Sigmoid colon (tissue), 4 donors: ENCODE results near the gene GSC2.

Source experiments
- POLR2AphosphoS5 ChIP-seq, 4 donors: sonication (generic); formaldehyde crosslinking; IDR thresholded peaks; one replicate each; pipeline ENCODE4 v1.6.1; 2017; ENCODE audit warnings: antibody characterized with exemption in 4 of 4
- TF ChIP-seq, protein P1 (sequence below), 4 experiments: fragments of 450-650 bp in 3 of 4; fragments of 200-600 bp in 1 of 4; IDR thresholded peaks; one replicate each; pipeline ENCODE4 v1.5.1; 2016 to 2019; ENCODE audit warnings: antibody characterized with exemption in 4 of 4, mild to moderate bottlenecking in 3 of 4, moderate library complexity in 2 of 4

DNA sequence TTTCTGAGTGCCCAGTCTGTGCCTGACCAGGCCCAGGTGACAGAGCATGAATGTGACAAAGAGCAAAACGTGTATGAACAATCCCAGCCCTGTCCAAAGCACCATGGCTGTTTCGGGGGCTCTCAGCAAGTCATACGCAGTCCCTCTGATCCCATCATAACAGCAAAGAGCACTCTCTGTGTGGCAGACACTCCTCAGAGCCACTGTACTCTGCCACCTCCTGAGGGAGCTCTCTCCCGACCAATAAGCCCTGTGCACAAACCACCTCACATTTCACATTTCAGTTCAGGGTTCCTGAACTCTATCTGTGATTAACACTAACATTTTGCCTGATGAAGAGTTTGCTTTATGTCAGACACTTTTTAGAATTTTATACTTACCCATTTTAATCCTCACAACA lies 34.5 kb downstream of the GSC2 start:
- TF ChIP-seq, protein P1, sequence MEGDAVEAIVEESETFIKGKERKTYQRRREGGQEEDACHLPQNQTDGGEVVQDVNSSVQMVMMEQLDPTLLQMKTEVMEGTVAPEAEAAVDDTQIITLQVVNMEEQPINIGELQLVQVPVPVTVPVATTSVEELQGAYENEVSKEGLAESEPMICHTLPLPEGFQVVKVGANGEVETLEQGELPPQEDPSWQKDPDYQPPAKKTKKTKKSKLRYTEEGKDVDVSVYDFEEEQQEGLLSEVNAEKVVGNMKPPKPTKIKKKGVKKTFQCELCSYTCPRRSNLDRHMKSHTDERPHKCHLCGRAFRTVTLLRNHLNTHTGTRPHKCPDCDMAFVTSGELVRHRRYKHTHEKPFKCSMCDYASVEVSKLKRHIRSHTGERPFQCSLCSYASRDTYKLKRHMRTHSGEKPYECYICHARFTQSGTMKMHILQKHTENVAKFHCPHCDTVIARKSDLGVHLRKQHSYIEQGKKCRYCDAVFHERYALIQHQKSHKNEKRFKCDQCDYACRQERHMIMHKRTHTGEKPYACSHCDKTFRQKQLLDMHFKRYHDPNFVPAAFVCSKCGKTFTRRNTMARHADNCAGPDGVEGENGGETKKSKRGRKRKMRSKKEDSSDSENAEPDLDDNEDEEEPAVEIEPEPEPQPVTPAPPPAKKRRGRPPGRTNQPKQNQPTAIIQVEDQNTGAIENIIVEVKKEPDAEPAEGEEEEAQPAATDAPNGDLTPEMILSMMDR (IDR thresholded peaks at IDR 0.05) = no peak
- TF ChIP-seq POLR2AphosphoS5 (IDR thresholded peaks at IDR 0.05) = no peak
